NCI-H2029 treated with DMSO at 0.1 percent for 48 hours (cell line): Measurements from ENCODE around the gene ETF1.

Experiments
- DNase-seq: peaks from one replicate; lab custom pipeline; 2025; lab: John Stamatoyannopoulos, UW

The ETF1 gene

GRCh38 chr5:138463419-138464007, 79.5 kb downstream of the ETF1 start:
- no peak for DNase-seq

- DNase-seq, result no peak
These were observed 81.5 kb downstream of the ETF1 start for GRCh38 chr5:138461343-138462125.

GRCh38 chr5:138460032-138460693, 82.9 kb downstream of the ETF1 start:
- no peak for DNase-seq

DNA sequence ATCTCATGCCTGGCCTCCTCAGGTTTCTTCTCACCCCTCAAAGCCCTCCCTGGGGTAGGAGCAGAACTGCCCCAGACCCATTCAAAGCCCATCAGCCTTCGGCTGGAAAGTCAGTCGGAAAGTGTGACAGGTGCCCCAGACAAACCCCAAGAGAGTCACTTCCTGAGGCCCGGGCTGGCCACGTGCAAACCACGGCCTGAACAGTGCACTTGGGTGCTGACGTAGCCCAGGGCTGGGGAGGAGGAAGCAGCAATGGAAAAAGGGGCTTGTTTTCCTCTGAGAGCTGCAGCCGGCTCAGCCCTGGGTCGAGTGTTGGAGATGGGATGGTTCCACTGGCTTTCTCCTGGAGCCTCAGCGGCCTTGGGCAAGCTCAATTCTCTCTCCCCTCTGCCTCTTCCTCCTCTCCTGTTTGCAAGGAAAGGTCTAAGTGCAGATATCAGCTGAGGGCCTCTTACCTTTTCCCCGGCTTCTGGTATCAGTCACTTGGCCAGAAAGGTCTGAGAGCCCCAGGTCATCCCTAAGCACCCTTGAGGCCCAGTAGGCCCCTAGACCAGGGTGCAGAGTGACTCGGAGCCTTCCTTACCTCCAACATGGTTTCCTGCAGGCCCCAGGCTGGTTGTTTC, 83.6 kb downstream of the ETF1 start:
- DNase-seq, result no peak

DNA sequence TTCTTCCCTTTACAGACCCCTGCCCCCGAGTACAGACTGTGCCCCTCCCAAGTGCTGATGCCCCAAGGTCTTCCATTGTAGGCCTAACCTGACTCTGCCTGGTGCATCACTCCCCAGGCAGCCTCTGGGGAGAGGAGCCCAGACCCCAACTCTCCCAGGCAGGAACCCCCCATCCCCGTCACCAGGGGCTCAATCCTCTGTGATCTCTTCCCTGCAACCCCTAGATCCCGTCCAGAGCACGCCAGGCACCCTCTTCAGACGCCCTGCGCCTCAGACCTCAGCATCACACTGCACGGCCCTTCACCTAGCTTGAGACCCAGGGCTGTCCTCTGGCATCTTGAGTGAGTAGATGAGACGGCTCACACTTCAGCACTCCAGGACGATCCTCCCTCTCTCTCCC, 84.2 kb downstream of the ETF1 start:
- no peak for DNase-seq

GRCh38 chr5:138458384-138458783, 84.7 kb downstream of the ETF1 start:
- no peak for DNase-seq

- no peak for DNase-seq
These were observed 85.3 kb downstream of the ETF1 start for GRCh38 chr5:138457531-138458275.
